GM19372 (cell line): ENCODE measurements around the gene LEMD1.
A peak's percentile ranks its signal among the peaks of the same experiment; 100 is the strongest.
"Not testable (repeated sequence)": the region's sequence is repeated elsewhere in the genome, so short reads cannot be mapped to it uniquely, and the experiment has no call there.

Experiments
- ATAC-seq: cut with Tn5 transposase; IDR thresholded peaks from one replicate; pipeline ENCODE4 v1.9.1; 2021; ENCODE audit warnings: mild to moderate bottlenecking, low read depth, moderate library complexity; ENCODE audit not compliant: unreplicated experiment

The LEMD1 gene

DNA sequence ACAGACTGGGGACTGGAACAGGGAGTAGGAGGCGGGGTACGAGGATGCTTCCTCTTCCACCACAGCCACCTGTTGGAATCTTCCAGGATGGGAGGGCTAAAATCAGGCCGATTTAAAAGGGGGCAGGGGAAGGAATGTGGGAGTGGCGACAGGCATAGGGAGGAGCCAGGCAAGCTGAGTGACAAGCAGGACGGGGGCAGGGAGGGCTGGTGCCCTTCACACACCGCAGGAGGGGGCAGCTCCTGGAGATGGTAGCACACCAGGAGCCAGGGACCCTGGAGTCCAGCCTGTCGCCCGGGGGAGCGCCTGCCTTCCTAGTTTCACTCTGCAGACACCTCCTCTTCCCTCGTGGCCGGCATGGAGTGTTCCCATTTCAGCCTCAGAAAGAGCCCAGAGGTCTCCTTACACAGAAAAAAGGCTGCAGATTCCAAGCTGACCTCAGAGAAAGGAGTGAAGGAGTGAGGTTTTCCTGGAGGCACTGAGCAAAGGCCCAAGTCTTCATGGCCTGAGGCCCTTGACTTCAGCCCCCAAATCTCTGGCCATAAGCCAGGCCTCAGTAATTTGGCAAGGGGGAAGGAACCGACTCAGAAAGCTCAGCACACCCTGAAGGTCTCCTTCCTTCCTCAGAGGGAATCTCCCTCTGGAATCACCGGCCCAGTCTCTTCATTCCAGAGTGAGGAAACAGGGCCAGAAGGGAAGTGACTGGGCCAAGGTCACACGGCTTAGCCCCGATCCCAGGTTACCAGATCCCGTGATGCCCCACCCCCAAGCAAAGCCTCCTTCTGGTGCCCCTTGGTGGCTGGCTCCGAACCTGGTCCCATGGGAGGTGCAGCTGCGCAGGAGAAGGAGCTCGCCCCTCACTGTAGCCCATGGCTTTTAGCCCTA, 25.8 kb upstream of the LEMD1 start:
- ATAC-seq: no peak

- no peak for ATAC-seq
Measured at GRCh38 chr1:205446828-205447227, 25.0 kb upstream of the LEMD1 start.

GRCh38 chr1:205445646-205445935, 23.7 kb upstream of the LEMD1 start:
- no peak for ATAC-seq

- no peak for ATAC-seq
Measured at GRCh38 chr1:205444931-205445645, 23.2 kb upstream of the LEMD1 start.

DNA sequence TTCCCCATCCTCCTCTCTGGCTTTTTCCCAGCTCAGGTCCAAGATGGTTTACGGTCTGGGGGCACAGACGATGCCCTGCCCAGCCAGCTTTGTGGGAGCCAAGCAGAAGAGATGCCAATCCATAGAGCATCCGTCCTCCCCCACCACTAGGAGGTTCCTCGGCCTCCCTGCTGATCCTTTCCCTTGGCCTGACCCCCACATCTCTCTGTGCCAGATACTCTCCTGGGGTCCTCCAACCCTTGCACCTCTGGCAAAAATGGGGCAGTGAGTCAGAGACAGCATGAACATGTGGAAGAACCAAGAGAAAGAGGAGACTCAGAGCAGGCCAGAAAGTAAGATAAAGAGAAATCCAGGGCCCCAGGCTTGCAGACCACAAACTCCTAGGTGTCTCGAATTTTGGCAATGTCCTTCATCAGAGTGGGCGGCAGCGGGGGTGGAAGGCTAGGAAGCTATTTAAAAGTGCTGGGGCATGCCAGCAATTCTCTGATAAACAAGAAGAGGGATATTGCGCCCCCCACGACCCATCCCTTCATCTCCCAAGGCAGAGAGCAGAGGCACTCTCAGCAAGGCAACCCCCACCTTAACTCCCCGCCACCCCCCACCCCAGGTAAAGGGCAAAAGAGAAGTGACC, 22.6 kb upstream of the LEMD1 start:
- no peak for ATAC-seq

- ATAC-seq: no peak
Measured at GRCh38 chr1:205443585-205444299, 21.9 kb upstream of the LEMD1 start.

DNA sequence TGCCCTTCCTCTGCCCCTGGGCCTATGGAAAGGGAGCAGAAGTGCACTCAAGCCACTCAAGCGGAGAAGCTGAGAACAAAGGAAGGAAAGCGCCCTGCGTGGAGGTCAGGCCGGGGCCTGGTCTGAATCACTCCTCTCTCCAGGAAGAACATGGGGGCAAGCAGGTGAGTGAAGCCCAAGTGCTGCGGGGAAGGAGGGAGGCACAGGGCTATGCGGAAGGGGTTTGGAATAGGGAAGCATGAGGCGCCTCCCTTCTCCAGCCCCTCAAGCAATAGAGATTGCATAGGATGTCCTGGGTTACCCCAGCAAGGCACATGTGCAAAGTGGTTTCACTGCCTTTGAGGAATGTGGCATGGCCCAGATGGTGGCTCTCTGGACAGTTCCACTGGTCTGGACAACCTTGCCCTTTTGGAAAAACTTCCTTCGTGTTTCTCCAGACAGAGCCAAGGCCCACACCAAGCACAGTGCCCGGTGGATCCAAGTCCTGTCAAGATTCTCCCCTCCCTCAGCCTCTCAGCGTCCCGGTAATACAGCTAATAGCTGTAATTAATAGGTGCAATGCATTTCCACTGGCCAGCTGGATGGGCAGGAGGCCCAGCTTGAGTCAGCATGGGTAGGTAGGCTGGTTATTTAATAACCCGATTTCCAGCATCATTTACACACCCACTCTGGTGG, 20.3 kb upstream of the LEMD1 start:
- ATAC-seq: no peak

GRCh38 chr1:205441716-205442050, 19.8 kb upstream of the LEMD1 start:
- no peak for ATAC-seq

DNA sequence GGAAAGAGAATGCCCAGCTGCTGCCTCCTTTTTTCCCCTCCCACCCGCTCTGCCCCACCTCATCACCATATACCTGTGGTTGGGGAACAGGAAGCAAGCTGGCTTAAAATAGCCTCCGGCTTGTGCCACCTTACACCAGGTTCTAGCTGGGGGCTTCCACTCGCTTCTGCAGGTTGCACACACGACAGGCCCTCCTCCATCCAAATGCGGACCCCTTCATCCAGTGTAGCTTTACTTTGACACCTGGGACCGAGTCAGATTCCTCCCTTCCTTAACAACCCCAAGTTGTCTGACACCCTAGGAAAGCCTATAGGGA, 19.4 kb upstream of the LEMD1 start:
- no peak for ATAC-seq

DNA sequence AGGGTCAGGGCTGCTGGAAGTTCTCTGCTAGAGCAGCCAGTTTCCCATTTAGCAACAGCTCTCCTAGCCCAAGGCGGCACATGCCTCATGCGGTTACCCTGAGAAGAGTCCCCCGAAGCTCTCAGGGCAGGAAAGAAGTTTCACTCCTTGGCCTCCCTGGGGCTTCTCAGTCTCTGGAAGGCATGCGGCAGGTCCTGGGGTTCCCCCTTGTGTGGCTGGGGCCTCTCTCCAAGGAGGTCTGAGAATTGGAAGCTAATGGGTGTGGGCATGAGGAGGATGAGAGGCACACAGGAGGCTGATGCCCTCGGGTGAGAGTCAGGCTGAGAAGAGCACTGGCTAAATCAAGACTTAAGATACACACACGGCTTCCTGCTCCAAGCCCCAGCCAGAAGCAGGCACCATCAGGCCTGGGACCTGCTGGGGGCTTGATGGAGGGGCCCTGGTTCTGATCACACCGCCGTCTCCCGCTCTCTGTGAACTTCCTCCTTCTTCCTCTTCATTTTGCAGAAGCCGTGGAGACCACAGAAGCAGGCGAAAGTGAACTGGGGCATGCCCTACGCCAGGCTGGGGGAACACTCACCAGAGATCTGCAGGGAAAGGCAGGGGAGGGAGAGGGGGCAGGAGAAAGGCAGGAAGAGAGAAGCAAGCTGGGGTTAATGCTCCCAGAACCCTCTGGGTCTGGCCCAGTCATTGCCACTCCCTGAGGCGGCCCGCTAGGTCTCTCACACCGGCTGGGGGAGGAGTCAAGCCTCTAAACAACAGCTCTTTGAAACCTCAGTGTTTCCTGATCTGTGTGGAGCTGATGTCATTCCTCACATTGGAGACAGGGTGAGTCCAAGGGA, 18.8 kb upstream of the LEMD1 start:
- peak; percentile 83 for ATAC-seq

GRCh38 chr1:205440121-205440475, 18.2 kb upstream of the LEMD1 start:
- no peak for ATAC-seq

DNA sequence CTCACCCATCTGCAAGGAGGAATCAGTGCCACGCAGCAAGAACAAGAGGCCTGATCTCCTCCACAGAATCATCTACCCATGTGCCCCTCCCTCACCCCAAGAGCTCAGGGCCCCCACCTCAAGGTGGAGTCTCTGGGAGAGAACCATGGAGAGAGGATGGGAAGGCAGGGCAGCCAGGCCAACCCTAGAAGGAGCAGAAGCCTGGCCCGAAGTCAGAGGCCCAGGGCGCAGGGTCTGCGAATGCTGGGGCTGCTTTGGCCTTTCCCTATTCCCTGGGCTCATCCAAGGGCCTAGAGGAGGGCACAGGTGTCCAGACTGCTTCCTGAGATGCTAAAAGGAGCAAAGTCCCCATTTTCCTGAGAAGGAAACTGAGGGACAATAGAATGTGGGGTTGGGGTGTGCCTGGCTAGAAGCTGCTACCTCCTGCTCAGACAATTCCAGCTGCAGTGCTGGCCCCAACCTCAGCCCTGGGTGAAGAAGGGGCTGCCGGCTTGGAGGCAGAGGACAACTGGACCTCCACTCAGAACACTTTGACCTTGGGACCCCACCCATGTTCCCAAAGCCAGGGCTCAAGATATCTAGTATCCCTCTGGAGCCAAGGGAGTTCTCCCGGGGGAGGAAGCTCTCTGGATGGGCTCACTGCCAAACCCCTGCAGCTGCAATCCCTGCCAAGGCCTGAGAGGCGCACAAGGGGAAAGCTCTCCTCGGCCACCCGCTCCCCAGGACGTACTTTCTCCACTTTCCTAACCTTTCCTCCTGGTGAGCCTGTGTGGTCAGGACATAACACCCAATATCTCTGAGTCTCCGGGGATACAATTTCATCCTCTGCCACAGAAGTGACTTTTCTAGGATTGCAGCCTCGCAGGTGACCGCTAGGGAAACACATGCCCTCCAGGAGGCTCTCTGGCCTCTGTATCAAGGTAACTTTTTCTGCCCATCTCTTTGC, 16.6 kb upstream of the LEMD1 start:
- ATAC-seq: no peak

DNA sequence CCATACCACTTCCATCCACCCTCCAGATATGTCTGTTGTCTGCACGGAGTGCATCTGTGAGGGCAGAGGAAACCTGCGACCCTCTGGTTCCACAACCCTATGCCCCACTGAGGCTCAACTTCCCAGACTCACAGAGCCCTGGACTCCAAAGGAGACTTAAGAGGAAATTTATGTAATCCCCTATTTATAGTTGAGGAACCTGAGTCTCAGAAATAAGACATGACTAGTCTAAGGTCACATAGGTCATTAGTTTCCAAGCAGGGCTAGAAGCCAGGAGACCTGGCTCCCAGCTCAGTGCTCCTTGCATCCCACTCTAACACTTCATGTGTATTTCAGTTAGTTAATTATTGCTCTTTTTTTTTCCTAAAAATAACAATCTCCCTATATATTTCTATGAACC, 15.7 kb upstream of the LEMD1 start:
- no peak for ATAC-seq

- ATAC-seq: no peak
Measured at GRCh38 chr1:205436776-205437410, 15.0 kb upstream of the LEMD1 start.

GRCh38 chr1:205435578-205436573, 14.0 kb upstream of the LEMD1 start:
- no peak for ATAC-seq

GRCh38 chr1:205434738-205435137, 12.9 kb upstream of the LEMD1 start:
- ATAC-seq: no peak

DNA sequence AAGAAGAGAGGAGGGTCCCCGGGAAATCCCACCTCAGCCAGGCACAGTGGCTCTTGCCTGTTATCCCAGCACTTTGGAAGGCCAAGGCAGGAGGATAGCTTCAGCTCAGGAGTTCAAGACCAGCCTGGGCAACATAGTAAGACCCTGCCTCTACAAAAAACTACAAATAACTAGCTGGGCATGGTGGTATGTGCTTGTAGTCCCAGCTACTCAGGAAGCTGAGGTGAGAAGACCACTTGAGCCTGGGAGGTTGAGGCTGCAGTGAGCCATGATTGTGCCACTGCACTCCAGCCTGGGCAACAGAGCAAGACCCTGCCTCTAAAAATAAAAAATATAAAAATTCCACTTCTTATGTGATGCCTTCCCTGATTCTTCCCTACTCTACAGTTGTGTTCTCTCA, 10.8 kb upstream of the LEMD1 start:
- not testable (repeated sequence) for ATAC-seq
